Cerebellar nuclear complex (tissue), 1 donor: ENCODE data around the gene GRIK3.
"Not testable (repeated sequence)": the region's sequence is repeated elsewhere in the genome, so short reads cannot be mapped to it uniquely, and the experiment has no call there.

Source experiments
- DNase-seq, 2 experiments: peaks; one replicate each; lab custom pipeline; 2025; lab: John Stamatoyannopoulos, UW

The GRIK3 gene

GRCh38 chr1:37034121-37035013 is at the start of gene GRIK3:
Gene GRIK3 (minus strand): TSS chr1:37034515. CDS start chr1:37034108, 407 bp downstream.
- no peak for DNase-seq

GRCh38 chr1:37084013-37084412 is 49.7 kb upstream of the GRIK3 start:
- DNase-seq = no peak

GRCh38 chr1:37083603-37084002 is 49.3 kb upstream of the GRIK3 start:
- DNase-seq = no peak

GRCh38 chr1:37080296-37080986 is 46.1 kb upstream of the GRIK3 start:
- DNase-seq = not testable (repeated sequence)

GRCh38 chr1:37078866-37079265 is 44.6 kb upstream of the GRIK3 start:
- no peak for DNase-seq

GRCh38 chr1:37076168-37076567 is 41.9 kb upstream of the GRIK3 start:
- no peak for DNase-seq

- DNase-seq = no peak
Observed at GRCh38 chr1:37073854-37074379, 39.6 kb upstream of the GRIK3 start.

- DNase-seq = no peak
Observed at GRCh38 chr1:37073152-37073853, 39.0 kb upstream of the GRIK3 start.

- DNase-seq = no peak
Observed at GRCh38 chr1:37071829-37072228, 37.5 kb upstream of the GRIK3 start.

- DNase-seq = no peak
Observed at GRCh38 chr1:37070126-37070525, 35.8 kb upstream of the GRIK3 start.

- no peak for DNase-seq
Observed at GRCh38 chr1:37069406-37069805, 35.1 kb upstream of the GRIK3 start.

GRCh38 chr1:37068897-37069296 is 34.6 kb upstream of the GRIK3 start:
- DNase-seq = no peak

GRCh38 chr1:37068260-37068659 is 33.9 kb upstream of the GRIK3 start:
- DNase-seq = no peak

GRCh38 chr1:37064039-37064438 is 29.7 kb upstream of the GRIK3 start:
- DNase-seq = no peak

GRCh38 chr1:37059346-37059745 is 25.0 kb upstream of the GRIK3 start:
- DNase-seq = no peak

- DNase-seq = no peak
Observed at GRCh38 chr1:37058424-37058988, 24.2 kb upstream of the GRIK3 start.

- DNase-seq = no peak
Observed at GRCh38 chr1:37056325-37056724, 22.0 kb upstream of the GRIK3 start.

GRCh38 chr1:37055631-37056030 is 21.3 kb upstream of the GRIK3 start:
- no peak for DNase-seq

- no peak for DNase-seq
Observed at GRCh38 chr1:37053173-37053572, 18.9 kb upstream of the GRIK3 start.

GRCh38 chr1:37052120-37052519 is 17.8 kb upstream of the GRIK3 start:
- no peak for DNase-seq

- DNase-seq = no peak
Observed at GRCh38 chr1:37051346-37051745, 17.0 kb upstream of the GRIK3 start.

- DNase-seq = no peak
Observed at GRCh38 chr1:37047542-37047941, 13.2 kb upstream of the GRIK3 start.
